GM12878 (cell line): ENCODE measurements around the gene NUP210. TPM values are rescaled to one million over a fixed set of nuclear protein-coding genes. Genes with fewer than 3 reads are reported as not detected.

ENCODE experiments used
- ATAC-seq: fragments of 200-7000 bp; cut with Tn5 transposase; 3 replicates; pipeline ENCODE4 v1.9.1; 2020; ENCODE audit warnings: mild to moderate bottlenecking, moderate library complexity
- BruUV-seq: library from RNA; stranded (reverse); fragments of 400-500 nt; replicated peaks from 2 replicates; lab custom pipeline; 2021; lab: Mats Ljungman, UMichigan
- CTCF ChIA-PET: fragments of 300-600 bp; sonication (Branson Sonifier 250); formaldehyde crosslinking; extraction: SDS; loops from one replicate; lab custom pipeline; 2021; ENCODE audit warnings: inconsistent platforms; lab: Yijun Ruan, JAX
- POLR2A ChIA-PET: fragments of 350-600 bp; formaldehyde crosslinking; extraction: SDS; loops from one replicate; lab custom pipeline; 2021; ENCODE audit warnings: inconsistent platforms; lab: Charles Lee
- RAD21 ChIA-PET: fragments of 300-600 bp; sonication (Branson Sonifier 250); formaldehyde crosslinking; loops from one replicate; lab custom pipeline; 2023; ENCODE audit warnings: antibody characterized with exemption; ENCODE audit not compliant: unreplicated experiment; lab: Charles Lee
- SMC1A ChIA-PET: fragments of 300-600 bp; sonication (Branson Sonifier 250); formaldehyde crosslinking; loops from one replicate; lab custom pipeline; 2023; ENCODE audit not compliant: unreplicated experiment, uncharacterized antibody; lab: Charles Lee
- DNase-seq: peaks from one replicate; pipeline ENCODE4 v3.0.0-alpha.2; 2011; ENCODE audit warnings: low read depth, low spot score
- FAIRE-seq: peaks from 3 replicates; lab custom pipeline; 2011; peaks lifted over from hg19 to GRCh38; lab: Jason Lieb, UNC
- H2AFZ ChIP-seq: 2 replicates; pipeline ENCODE4 v1.6.0; 2011; ENCODE audit warnings: low read depth, low read length, control low read depth; ENCODE audit not compliant: control insufficient read depth
- H3K27ac ChIP-seq: 2 replicates; pipeline ENCODE4 v1.5.1; 2011; ENCODE audit warnings: control low read depth; ENCODE audit not compliant: control insufficient read depth, insufficient read depth
- H3K27me3 ChIP-seq, 2 experiments: replicated peaks in 1 of 2; 2 replicates each; pipeline versions ENCODE4 v1.6.0 to v1.6.1; 2011; ENCODE audit warnings: low read length in 1 of 2; ENCODE audit not compliant: control insufficient read depth in 2 of 2, insufficient read depth in 2 of 2
- H3K36me3 ChIP-seq, 2 experiments: 2 replicates each; pipeline ENCODE4 v1.5.1; 2011; ENCODE audit warnings: low read length in 1 of 2; ENCODE audit not compliant: control insufficient read depth in 2 of 2, insufficient read depth in 2 of 2
- H3K4me1 ChIP-seq: 2 replicates; pipeline ENCODE4 v1.6.1; 2011; ENCODE audit warnings: mild to moderate bottlenecking, low read length, moderate library complexity, mixed read lengths; ENCODE audit not compliant: control insufficient read depth, insufficient read depth
- H3K4me2 ChIP-seq: 2 replicates; pipeline ENCODE4 v1.6.0; 2011; ENCODE audit warnings: control low read depth; ENCODE audit not compliant: control insufficient read depth, insufficient read depth
- H3K4me3 ChIP-seq: fragments of 200-600 bp; sonication (generic); 2 replicates; pipeline ENCODE4 v1.5.1; 2016
- H3K79me2 ChIP-seq: 2 replicates; pipeline ENCODE4 v1.6.0; 2011; ENCODE audit warnings: low read length; ENCODE audit not compliant: control insufficient read depth, insufficient read depth
- H3K9ac ChIP-seq: 2 replicates; pipeline ENCODE4 v1.8.0; 2011; ENCODE audit warnings: low read length, control low read depth, mixed read lengths; ENCODE audit not compliant: control insufficient read depth, insufficient read depth
- H3K9me3 ChIP-seq: replicated peaks from 3 replicates; pipeline ENCODE4 v1.5.1; 2011; ENCODE audit warnings: mild to moderate bottlenecking, low read length; ENCODE audit not compliant: control insufficient read depth, insufficient read depth
- H4K20me1 ChIP-seq: 2 replicates; pipeline ENCODE4 v1.6.0; 2011; ENCODE audit not compliant: control insufficient read depth, insufficient read depth
- BACH1 ChIP-seq: fragments of 450-650 bp; IDR thresholded peaks from 2 replicates; pipeline ENCODE4 v1.6.1; 2017; ENCODE audit warnings: mild to moderate bottlenecking, borderline replicate concordance
- CTCF ChIP-seq, 3 experiments: IDR thresholded peaks in 2 of 3; conservative IDR thresholded peaks in 1 of 3; 2 replicates each; pipeline ENCODE4 v1.5.1; 2011; ENCODE audit warnings: low read depth in 3 of 3, low read length in 3 of 3, mild to moderate bottlenecking in 3 of 3, control low read depth in 2 of 3, moderate library complexity in 2 of 3, inconsistent platforms in 1 of 3, mixed read lengths in 1 of 3; ENCODE audit not compliant: control insufficient read depth in 2 of 3, insufficient read depth in 1 of 3; ENCODE audit errors: extremely low read depth in 1 of 3
- IRF4 ChIP-seq: IDR thresholded peaks from 2 replicates; pipeline ENCODE4 v1.6.1; 2011; ENCODE audit warnings: low read depth, low read length
- JUND ChIP-seq: IDR thresholded peaks from 2 replicates; pipeline ENCODE4 v1.6.1; 2012; ENCODE audit warnings: low read depth, mild to moderate bottlenecking, low read length, improper control_type of control experiment, moderate library complexity
- KLF5 ChIP-seq: fragments of 450-650 bp; IDR thresholded peaks from 2 replicates; pipeline ENCODE4 v1.6.1; 2014; ENCODE audit warnings: mild to moderate bottlenecking; ENCODE audit not compliant: partially characterized antibody
- RAD21 ChIP-seq: IDR thresholded peaks from 2 replicates; pipeline ENCODE4 v1.6.1; 2011; ENCODE audit warnings: mild to moderate bottlenecking, low read depth, low read length, moderate library complexity; ENCODE audit not compliant: insufficient read depth
- SUPT20H ChIP-seq: IDR thresholded peaks from 2 replicates; pipeline ENCODE4 v1.6.1; 2011; ENCODE audit warnings: low read depth, mild to moderate bottlenecking, low read length, moderate library complexity, borderline replicate concordance; ENCODE audit not compliant: control insufficient read depth
- ZBTB40 ChIP-seq: fragments of 450-650 bp; IDR thresholded peaks from 2 replicates; pipeline ENCODE4 v1.6.1; 2016; ENCODE audit warnings: mild to moderate bottlenecking, moderate library complexity, borderline replicate concordance
- ZSCAN29 ChIP-seq: fragments of 450-650 bp; IDR thresholded peaks from 2 replicates; pipeline ENCODE4 v1.6.1; 2017; ENCODE audit warnings: mild to moderate bottlenecking, moderate library complexity
- WGBS: methylation state at CpG from one replicate; pipeline ENCODE4 v1.1.6; 2016; ENCODE audit warnings: low lambda C conversion rate; ENCODE audit not compliant: insufficient replicate concordance, insufficient coverage; ENCODE audit errors: missing lambda C conversion rate; 5-methylcytosine and 5-hydroxymethylcytosine counted together
- in situ Hi-C: fragments of 300-500 bp; cut with MboI; formaldehyde crosslinking; loops from 9 replicates; pipeline ENCODE4 v1.14.3; 2018; ENCODE audit warnings: mixed read lengths
- intact Hi-C: fragments of 100-400 bp; cut with micrococcal nuclease; formaldehyde crosslinking; loops from one replicate; pipeline ENCODE4 v1.14.2; 2022; ENCODE audit not compliant: unreplicated experiment
- polyA plus RNA-seq, 11 experiments: library from polyadenylated mRNA; depleted of rRNA in 4 of 11; unstranded in 6 of 11; stranded (reverse) in 5 of 11; fragments of >200 nt; fragmentation: Nextera tagmentation in 4 of 11; fragmentation: Illumina TruSeq in 1 of 11; extraction: Ambion mirVana in 4 of 11; extraction: Trizol in 1 of 11; gene quantifications; 1 replicate in 1 of 11; 2 replicates in 10 of 11; pipeline versions ENCODE4 v1.2.1 to v1.2.3, GENCODE V29; 2011 to 2016; ENCODE audit warnings: inconsistent platforms in 2 of 11, missing spikeins in 2 of 11, low read depth in 1 of 11
- total RNA-seq, 4 experiments: library from RNA; depleted of rRNA in 3 of 4; stranded (reverse); fragments of >200 nt in 3 of 4; fragmentation: Illumina TruSeq in 1 of 4; extraction: Trizol in 1 of 4; gene quantifications; 2 replicates each; pipeline versions ENCODE4 v1.2.1 to v1.2.3, GENCODE V29; 2013 to 2021

NUP210 gene
- total and polyA plus RNA-seq, 10 of the 15 experiments (the other 5 are each of a cell fraction or from before 2014, with no cell fraction given), result 2.9 to 150 (median 76.0) TPM

GRCh38 chr3:13309004-13309403 is 111.1 kb downstream of the NUP210 start (continued):
- TF ChIP-seq SUPT20H, result no peak
- no peak for TF ChIP-seq IRF4
- no peak for TF ChIP-seq ZSCAN29
- no peak for TF ChIP-seq JUND

- no peaks in the 10 kb centered on the region for H3K79me2 ChIP-seq
- no peak for DNase-seq
- TF ChIP-seq CTCF (IDR thresholded peaks at IDR 0.05 in 2 of 3, conservative IDR thresholded peaks at IDR 0.05 in 1 of 3; ENCODE audit: control insufficient read depth in 2 of 3, extremely low read depth in 1 of 3, insufficient read depth in 1 of 3, low read depth in 3 of 3, low read length in 3 of 3) (peak; percentile 42 to 59 (median 59)), ZBTB40 (no peak), RAD21 (peak; percentile 34; the same call in 1 of the 2 replicates), KLF5 (no peak), BACH1 (no peak)
- TF ChIP-seq, all 136 proteins: peak for 2
- no TSS peak for BruUV-seq
- H3K27me3 ChIP-seq, result no peaks in the 10 kb centered on the region
- intact Hi-C loops (loop anchor here (5.0 kb wide), 1 partner anchor 144 kb away; no protein-coding TSS in a partner anchor), in situ Hi-C loops (no loop called here)
- POLR2A ChIA-PET, result no interaction called here
- no peaks in the 10 kb centered on the region for H3K4me1 ChIP-seq
- RAD21 ChIA-PET, result interaction anchor here (0.8 to 2.5 kb wide), 3 partner anchors 143 to 217 kb away, joined by 3 to 9 read pairs (median 6); no protein-coding TSS in a partner anchor
- SMC1A ChIA-PET, result interaction anchor here (0.7 kb wide), 1 partner anchor 144 kb away, joined by 3 read pairs; no protein-coding TSS in a partner anchor
- H3K9ac ChIP-seq, result no peak overlapping the region
- H3K4me2 ChIP-seq, result no peak overlapping the region
- no peak overlapping the region for H3K27ac ChIP-seq
- CTCF ChIA-PET, result interaction anchor here (1.8 to 3.6 kb wide), 2 partner anchors 79 to 144 kb away, joined by 7 to 21 read pairs; no protein-coding TSS in a partner anchor
- H3K36me3 ChIP-seq, result no peaks in the 10 kb centered on the region; a peak in 1 of 4 replicates
- H3K4me3 ChIP-seq, result no peak overlapping the region
- FAIRE-seq (peak; percentile 80), ATAC-seq (peak; percentile 70)
- WGBS, result 59% methylated on average over 6 of the region's 6 CpGs
- H4K20me1 ChIP-seq, result no peaks in the 10 kb centered on the region
- H2AFZ ChIP-seq, result no peak overlapping the region
- H3K9me3 ChIP-seq, result no peaks in the 10 kb centered on the region
Measured at GRCh38 chr3:13308380-13308801, 111.7 kb downstream of the NUP210 start.
